AG04449 (cell line): ENCODE measurements around the gene ALKBH2.

Source experiments
- CTCF ChIA-PET: fragments of 350-600 bp; formaldehyde crosslinking; extraction: SDS; loops from one replicate; lab custom pipeline; 2021; ENCODE audit warnings: antibody characterized with exemption; lab: Yijun Ruan, JAX
- POLR2A ChIA-PET: fragments of 400-600, 350-600 bp; formaldehyde crosslinking; extraction: SDS; loops from one replicate; lab custom pipeline; 2020; ENCODE audit warnings: antibody characterized with exemption, inconsistent platforms; lab: Yijun Ruan, JAX
- DNase-seq: peaks from one replicate; pipeline ENCODE4 v3.0.0-alpha.2; 2010; ENCODE audit warnings: low read depth, low spot score
- H3K4me3 ChIP-seq: 2 replicates; pipeline ENCODE4 v1.5.1; 2011; ENCODE audit warnings: low read depth, mild to moderate bottlenecking, control low read depth, low read length
- TF ChIP-seq, protein P1 (sequence below): IDR thresholded peaks from one replicate; pipeline ENCODE4 v1.5.1; 2011; ENCODE audit warnings: mild to moderate bottlenecking, moderate library complexity, low read length, control low read depth, inconsistent platforms; ENCODE audit not compliant: insufficient read depth; ENCODE audit errors: missing control alignments

The ALKBH2 gene

DNA sequence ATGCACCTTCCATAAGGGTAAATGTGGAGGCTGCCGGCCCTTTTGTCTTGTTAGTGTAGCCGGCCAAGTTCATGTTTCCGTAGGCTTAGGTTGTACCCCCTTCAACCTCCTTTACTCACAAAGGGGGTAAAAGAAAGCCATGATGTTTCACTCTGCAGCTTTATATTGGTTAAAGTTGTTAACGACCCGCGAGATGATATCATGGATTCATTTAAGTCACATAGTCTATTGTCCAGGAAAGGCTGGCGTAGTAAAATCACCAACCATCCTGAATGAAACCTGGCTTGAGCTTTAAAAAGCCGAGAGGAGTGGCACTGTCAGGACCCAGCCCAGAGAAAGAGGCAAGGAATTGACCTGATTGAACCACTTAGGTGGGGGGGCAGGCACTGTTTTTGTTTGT, 5.4 kb upstream of the ALKBH2 start:
- ChIA-PET POLR2A (interaction anchor here (0.8 to 1.2 kb wide), 2 partner anchors 13 to 287 kb away, joined by 3 read pairs; no protein-coding TSS in a partner anchor), CTCF (interaction anchor here (1.1 to 6.4 kb wide), 7 partner anchors 12 to 480 kb away, joined by 4 to 61 read pairs (median 6); no protein-coding TSS in a partner anchor)
- DNase-seq = no peak
- TF ChIP-seq, protein P1, sequence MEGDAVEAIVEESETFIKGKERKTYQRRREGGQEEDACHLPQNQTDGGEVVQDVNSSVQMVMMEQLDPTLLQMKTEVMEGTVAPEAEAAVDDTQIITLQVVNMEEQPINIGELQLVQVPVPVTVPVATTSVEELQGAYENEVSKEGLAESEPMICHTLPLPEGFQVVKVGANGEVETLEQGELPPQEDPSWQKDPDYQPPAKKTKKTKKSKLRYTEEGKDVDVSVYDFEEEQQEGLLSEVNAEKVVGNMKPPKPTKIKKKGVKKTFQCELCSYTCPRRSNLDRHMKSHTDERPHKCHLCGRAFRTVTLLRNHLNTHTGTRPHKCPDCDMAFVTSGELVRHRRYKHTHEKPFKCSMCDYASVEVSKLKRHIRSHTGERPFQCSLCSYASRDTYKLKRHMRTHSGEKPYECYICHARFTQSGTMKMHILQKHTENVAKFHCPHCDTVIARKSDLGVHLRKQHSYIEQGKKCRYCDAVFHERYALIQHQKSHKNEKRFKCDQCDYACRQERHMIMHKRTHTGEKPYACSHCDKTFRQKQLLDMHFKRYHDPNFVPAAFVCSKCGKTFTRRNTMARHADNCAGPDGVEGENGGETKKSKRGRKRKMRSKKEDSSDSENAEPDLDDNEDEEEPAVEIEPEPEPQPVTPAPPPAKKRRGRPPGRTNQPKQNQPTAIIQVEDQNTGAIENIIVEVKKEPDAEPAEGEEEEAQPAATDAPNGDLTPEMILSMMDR = no peak
- peak overlapping the region; percentile 79 for H3K4me3 ChIP-seq

DNA sequence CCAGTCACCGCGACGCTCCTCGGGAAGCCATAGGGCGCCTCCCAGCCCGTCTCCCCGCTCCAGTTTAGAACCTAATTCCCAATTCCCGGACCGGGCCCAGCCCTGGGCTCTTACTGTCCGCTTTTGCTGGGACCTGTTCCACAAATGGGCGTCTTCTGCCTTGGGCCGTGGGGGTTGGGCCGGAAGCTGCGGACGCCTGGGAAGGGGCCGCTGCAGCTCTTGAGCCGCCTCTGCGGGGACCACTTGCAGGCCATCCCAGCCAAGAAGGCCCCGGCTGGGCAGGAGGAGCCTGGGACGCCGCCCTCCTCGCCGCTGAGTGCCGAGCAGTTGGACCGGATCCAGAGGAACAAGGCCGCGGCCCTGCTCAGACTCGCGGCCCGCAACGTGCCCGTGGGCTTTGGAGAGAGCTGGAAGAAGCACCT, 4.9 kb upstream of the ALKBH2 start:
- TF ChIP-seq, protein P1 = no peak
- CTCF ChIA-PET = interaction anchor here (1.5 to 6.4 kb wide), 5 partner anchors 13 to 292 kb away, joined by 4 to 61 read pairs (median 6); no protein-coding TSS in a partner anchor
- POLR2A ChIA-PET = interaction anchor here (0.8 to 1.2 kb wide), 2 partner anchors 14 to 287 kb away, joined by 3 read pairs; no protein-coding TSS in a partner anchor
- no peak for DNase-seq
- H3K4me3 ChIP-seq = peak overlapping the region; percentile 79

DNA sequence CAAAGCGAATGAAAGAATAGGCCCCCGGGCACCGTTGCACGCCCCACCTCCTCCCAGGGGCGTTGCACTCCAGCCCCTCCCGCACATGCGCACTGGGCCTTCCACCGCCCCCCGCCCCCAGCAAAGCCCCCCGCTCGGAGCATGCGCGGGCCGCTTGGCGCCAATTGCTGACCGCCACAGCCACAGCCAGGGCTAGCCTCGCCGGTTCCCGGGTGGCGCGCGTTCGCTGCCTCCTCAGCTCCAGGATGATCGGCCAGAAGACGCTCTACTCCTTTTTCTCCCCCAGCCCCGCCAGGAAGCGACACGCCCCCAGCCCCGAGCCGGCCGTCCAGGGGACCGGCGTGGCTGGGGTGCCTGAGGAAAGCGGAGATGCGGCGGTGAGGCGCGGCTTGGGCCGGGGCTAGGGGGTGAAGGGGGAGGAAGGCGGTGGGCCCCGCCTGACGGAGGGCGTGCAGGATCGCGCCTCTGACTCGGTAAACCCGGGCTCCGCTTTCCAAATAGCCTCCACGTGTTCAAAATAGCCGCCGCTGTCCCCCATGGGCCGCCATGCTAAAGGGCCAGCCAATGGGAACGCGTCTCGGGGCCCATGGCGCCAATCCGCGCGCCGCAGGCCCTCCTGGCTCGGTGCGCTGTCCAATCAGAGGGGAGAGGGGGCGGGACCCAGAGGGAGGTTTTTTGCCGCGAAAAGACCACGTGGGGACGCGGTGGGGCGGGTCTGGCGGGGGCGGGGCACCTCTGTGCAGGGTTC, 4.3 kb upstream of the ALKBH2 start, which contains the start of gene UNG:
Gene UNG (plus strand): TSS at position 163 of the 748 bp plus-strand sequence. CDS start 83 bp downstream, at position 246.
- ChIA-PET POLR2A (interaction anchor here (0.8 to 1.2 kb wide), 2 partner anchors 14 to 288 kb away, joined by 3 read pairs; no protein-coding TSS in a partner anchor), CTCF (interaction anchor here (1.5 to 6.4 kb wide), 5 partner anchors 13 to 292 kb away, joined by 4 to 61 read pairs (median 6); no protein-coding TSS in a partner anchor)
- peak; percentile 41 for DNase-seq
- peak within 1 kb of the TSS; percentile 79 for H3K4me3 ChIP-seq
- TF ChIP-seq, protein P1 = no peak

DNA sequence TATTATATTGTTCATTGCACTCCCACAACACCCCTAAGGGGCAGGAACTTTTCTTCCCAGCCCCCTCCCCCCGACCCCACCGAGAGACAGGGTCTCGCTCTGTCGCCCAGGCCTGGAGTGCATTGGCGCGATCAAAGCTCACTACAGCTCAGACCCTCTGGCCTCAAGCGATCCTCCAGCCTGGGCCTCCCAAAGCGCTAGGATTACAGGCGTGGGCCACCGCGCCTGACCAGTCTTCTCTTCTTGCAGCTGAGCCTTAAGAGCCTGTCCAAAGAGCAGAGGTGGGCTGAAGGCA, 3.8 kb upstream of the ALKBH2 start:
- ChIA-PET POLR2A (no interaction called here), CTCF (interaction anchor here (2.0 kb wide), 1 partner anchor 534 kb away, joined by 5 read pairs; the partner anchor contains the start of gene ISCU)
- no peak for DNase-seq
- TF ChIP-seq, protein P1 = no peak
- peak overlapping the region; percentile 63 for H3K4me3 ChIP-seq

DNA sequence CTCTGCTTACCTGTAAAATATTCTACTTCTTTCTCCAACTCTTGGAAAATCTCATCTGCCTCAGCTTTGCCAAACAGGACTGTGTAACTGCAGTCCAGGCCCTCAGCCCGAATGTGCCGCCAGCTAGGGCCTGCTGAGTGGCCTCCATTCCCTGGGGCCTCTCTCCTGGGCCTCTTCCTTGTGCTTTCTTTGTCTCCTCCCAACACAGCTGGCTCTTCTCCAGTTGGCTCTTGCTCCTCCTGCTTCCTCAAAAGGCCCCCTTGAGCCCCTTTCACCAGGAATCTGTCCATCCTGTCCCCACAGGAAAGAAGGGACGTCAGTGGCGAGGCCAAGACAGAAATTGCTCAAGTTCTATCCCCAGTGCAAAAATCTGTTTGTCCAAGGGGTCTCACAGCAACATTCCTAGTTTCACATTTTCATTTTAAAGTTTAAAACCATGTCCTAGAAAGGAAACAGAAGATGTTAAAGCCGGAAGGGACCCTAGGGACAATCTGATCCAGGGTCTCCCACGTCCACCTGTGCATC, 713 bp downstream of the ALKBH2 start:
- CTCF ChIA-PET = interaction anchor here (0.6 to 3.3 kb wide), 25 partner anchors 10 to 575 kb away, joined by 3 to 29 read pairs (median 4); partner anchors contain the start of gene ISCU
- TF ChIP-seq, protein P1 = no peak
- peak overlapping the region; percentile 78 for H3K4me3 ChIP-seq
- POLR2A ChIA-PET = interaction anchor here (1.0 to 1.1 kb wide), 2 partner anchors 474 to 530 kb away, joined by 3 to 4 read pairs; partner anchors contain the start of gene ISCU
- DNase-seq = no peak

DNA sequence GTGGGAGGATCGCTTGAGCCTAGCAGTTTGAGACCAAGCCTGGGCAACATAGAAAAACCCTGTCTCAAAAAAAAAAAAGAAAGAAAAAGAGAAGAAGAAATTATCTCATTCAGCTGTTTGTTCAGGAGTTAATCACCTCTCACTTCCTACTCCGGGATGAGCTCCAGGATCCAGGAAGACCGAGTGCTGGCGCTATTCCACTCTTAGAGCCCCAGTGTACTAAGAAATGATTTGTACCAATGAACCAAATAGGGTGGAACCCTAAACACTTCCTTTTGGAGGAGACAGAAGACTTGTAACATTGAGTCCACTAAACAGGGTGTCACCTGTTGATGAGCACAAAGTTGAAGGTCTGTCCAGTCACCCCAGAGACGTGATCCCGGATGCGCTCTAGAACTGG, 3.6 kb downstream of the ALKBH2 start:
- DNase-seq = no peak
- H3K4me3 ChIP-seq = no peak overlapping the region
- ChIA-PET CTCF (interaction anchor here (1.1 kb wide), 1 partner anchor 525 kb away, joined by 3 read pairs; no protein-coding TSS in a partner anchor), POLR2A (no interaction called here)
- TF ChIP-seq, protein P1 = no peak
